ENCODE results near the gene POLR1D. TPM values are rescaled to one million over a fixed set of nuclear protein-coding genes. Genes with fewer than 3 reads are reported as not detected.

Gene POLR1D
- total RNA-seq, 2 donors from 2014 or later = 114 to 183 TPM

GRCh38 chr13:27578121-27579030 lies 43.3 kb upstream of the POLR1D start:
- Histone ChIP-seq H3K36me3 (no peaks in the 10 kb centered on the region), H3K9me3 (no peaks in the 10 kb centered on the region), H3K4me1 (replicated peaks) (no peaks in the 10 kb centered on the region), H3K27ac (no peak overlapping the region), H3K27me3 (replicated peaks; ENCODE audit: insufficient read depth) (no peaks in the 10 kb centered on the region), H3K4me3 (no peak overlapping the region)
- DNase-seq (ENCODE audit: low spot score) = no peak
- WGBS = 89% methylated on average over 6 of the region's 6 CpGs
- intact Hi-C loops (cut with DNase I) = no loop called here
- TF ChIP-seq POLR2AphosphoS5 (IDR thresholded peaks at IDR 0.05) (no peak), CTCF (IDR thresholded peaks at IDR 0.05) (no peak), POLR2A (IDR thresholded peaks at IDR 0.05) (no peak)

- H3K4me1 ChIP-seq (replicated peaks) = no peaks in the 10 kb centered on the region
- no peak overlapping the region for H3K4me3 ChIP-seq
- H3K27me3 ChIP-seq (replicated peaks; ENCODE audit: insufficient read depth) = no peaks in the 10 kb centered on the region
- DNase-seq (ENCODE audit: low spot score) = no peak
- no peak overlapping the region for H3K27ac ChIP-seq
- intact Hi-C loops (cut with DNase I) = no loop called here
- WGBS = 25% methylated on average over 4 of the region's 4 CpGs
- no peaks in the 10 kb centered on the region for H3K36me3 ChIP-seq
- TF ChIP-seq POLR2A (IDR thresholded peaks at IDR 0.05) (no peak), POLR2AphosphoS5 (IDR thresholded peaks at IDR 0.05) (no peak), CTCF (IDR thresholded peaks at IDR 0.05) (no peak)
- H3K9me3 ChIP-seq = no peaks in the 10 kb centered on the region
Observed at GRCh38 chr13:27583645-27584044, 38.0 kb upstream of the POLR1D start.

GRCh38 chr13:27587095-27587746 lies 34.5 kb upstream of the POLR1D start:
- Histone ChIP-seq H3K36me3 (no peaks in the 10 kb centered on the region), H3K9me3 (no peaks in the 10 kb centered on the region), H3K27ac (no peak overlapping the region), H3K27me3 (replicated peaks; ENCODE audit: insufficient read depth) (no peaks in the 10 kb centered on the region), H3K4me3 (no peak overlapping the region), H3K4me1 (replicated peaks) (no peaks in the 10 kb centered on the region)
- 84% methylated on average over 5 of the region's 5 CpGs for WGBS
- TF ChIP-seq POLR2A (IDR thresholded peaks at IDR 0.05) = no peak
- TF ChIP-seq CTCF (IDR thresholded peaks at IDR 0.05) = no peak
- no peak for TF ChIP-seq POLR2AphosphoS5 (IDR thresholded peaks at IDR 0.05)
- no peak for DNase-seq (ENCODE audit: low spot score)
- intact Hi-C loops (cut with DNase I) = no loop called here

GRCh38 chr13:27588405-27588804 lies 33.3 kb upstream of the POLR1D start:
- intact Hi-C loops (cut with DNase I) = no loop called here
- 97% methylated on average over 1 of the region's 1 CpG for WGBS

More at GRCh38 chr13:27588405-27588804, 33.3 kb upstream of the POLR1D start:
- no peak overlapping the region for H3K27ac ChIP-seq
- no peaks in the 10 kb centered on the region for H3K27me3 ChIP-seq (replicated peaks; ENCODE audit: insufficient read depth)
- H3K4me1 ChIP-seq (replicated peaks) = no peaks in the 10 kb centered on the region
- no peaks in the 10 kb centered on the region for H3K9me3 ChIP-seq
- TF ChIP-seq POLR2AphosphoS5 (IDR thresholded peaks at IDR 0.05) (no peak), POLR2A (IDR thresholded peaks at IDR 0.05) (no peak), CTCF (IDR thresholded peaks at IDR 0.05) (no peak)
- no peak for DNase-seq (ENCODE audit: low spot score)
- H3K36me3 ChIP-seq = no peaks in the 10 kb centered on the region
- H3K4me3 ChIP-seq = no peak overlapping the region

Measured in prostate gland (tissue), 2 donors.